ENCODE measurements around the gene C1QTNF4. TPM values are rescaled to one million over a fixed set of nuclear protein-coding genes. Genes with fewer than 3 reads are reported as not detected.
"Not testable (repeated sequence)": the region's sequence is repeated elsewhere in the genome, so short reads cannot be mapped to it uniquely, and the experiment has no call there.

Gene C1QTNF4
- total RNA-seq = 1 to 10 TPM in 3 of 4 donors, under 1 TPM in 1; 0.68 to 7.8 (median 1.8) TPM

DNA sequence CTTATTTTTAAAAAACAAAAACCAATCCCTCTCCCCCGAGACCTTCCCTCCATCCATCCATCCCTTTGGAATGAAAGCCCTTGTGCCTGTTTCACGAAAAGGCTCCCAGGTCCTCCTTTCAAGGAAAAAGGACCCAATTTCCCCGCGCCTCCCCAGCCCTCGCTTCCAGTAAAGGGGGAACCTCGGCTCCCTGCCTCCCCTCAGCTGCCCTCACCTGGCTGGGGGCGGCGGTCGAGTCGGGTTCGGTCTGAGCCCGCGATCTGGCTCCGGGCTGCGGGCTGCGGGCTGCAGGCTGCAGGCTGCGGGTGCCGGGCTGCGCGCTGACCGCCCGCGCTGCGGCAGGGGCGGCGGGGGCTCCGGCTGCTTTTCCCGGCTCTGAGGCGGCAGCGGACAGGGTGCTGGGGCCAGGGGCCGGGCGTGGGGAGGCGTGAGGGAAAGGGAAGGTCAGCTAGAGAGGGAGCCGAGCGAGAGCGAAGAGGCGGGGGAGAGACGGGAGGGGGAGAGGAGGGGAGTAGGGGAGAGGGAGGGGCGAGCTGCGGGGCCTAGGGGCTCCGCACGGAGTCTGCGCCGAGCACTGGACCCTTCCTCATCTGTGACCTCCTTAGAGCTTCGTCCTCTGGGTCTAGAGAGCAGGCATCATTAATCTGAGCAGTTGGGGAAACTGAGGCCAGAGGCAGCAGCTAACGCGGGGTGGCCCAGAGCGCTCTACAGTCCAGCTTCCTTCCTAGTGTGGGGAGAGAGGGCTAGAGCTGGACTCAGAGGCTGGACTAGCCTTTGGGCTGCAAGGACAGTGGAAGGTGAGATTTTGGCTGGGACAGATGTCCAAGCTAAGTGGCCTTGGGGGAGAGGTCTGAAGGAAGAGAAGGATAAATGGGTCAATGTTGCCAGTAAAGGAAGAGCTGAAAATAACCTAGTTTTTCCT, at the start of gene C1QTNF4:
C1QTNF4 (minus strand) TSS at position 478 of the 922 bp plus-strand sequence. CDS start 3,601 bp downstream, outside the sequence.
- H3K9me3 ChIP-seq = no peaks in the 10 kb centered on the region
- in situ Hi-C loops (cut with MboI; ENCODE audit: low pct_ligation_motif_present in 1 of 4, low pct_unique_long_range_greater_than_20kb in 1 of 4, low sequenced_read_pairs in 3 of 4) = no loop called here
- H3K4me3 ChIP-seq = peak within 1 kb of the TSS in 2 of 4 donors; percentile 10 to 32
- peaks cover 60% of the 10 kb centered on the region for H3K27me3 ChIP-seq
- WGBS, 2 donors (ENCODE audit: low coverage in 1 of 2) = 0 to 12% methylated on average over 2 to 39 of the region's 48 CpGs
- no peak for DNase-seq
- H3K4me1 ChIP-seq = peaks cover 0 to 19% (median 8%) of the 10 kb centered on the region in 4 donors
- no peak within 1 kb of the TSS for H3K27ac ChIP-seq
- no peaks in the 10 kb centered on the region for H3K36me3 ChIP-seq
- intact Hi-C loops (cut with DNase I; ENCODE audit: low total_unique reads) = no loop called here
- TF ChIP-seq, protein P1, sequence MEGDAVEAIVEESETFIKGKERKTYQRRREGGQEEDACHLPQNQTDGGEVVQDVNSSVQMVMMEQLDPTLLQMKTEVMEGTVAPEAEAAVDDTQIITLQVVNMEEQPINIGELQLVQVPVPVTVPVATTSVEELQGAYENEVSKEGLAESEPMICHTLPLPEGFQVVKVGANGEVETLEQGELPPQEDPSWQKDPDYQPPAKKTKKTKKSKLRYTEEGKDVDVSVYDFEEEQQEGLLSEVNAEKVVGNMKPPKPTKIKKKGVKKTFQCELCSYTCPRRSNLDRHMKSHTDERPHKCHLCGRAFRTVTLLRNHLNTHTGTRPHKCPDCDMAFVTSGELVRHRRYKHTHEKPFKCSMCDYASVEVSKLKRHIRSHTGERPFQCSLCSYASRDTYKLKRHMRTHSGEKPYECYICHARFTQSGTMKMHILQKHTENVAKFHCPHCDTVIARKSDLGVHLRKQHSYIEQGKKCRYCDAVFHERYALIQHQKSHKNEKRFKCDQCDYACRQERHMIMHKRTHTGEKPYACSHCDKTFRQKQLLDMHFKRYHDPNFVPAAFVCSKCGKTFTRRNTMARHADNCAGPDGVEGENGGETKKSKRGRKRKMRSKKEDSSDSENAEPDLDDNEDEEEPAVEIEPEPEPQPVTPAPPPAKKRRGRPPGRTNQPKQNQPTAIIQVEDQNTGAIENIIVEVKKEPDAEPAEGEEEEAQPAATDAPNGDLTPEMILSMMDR (IDR thresholded peaks at IDR 0.05) = no peak
- TF ChIP-seq POLR2AphosphoS5 (IDR thresholded peaks at IDR 0.05) (no peak), EP300 (IDR thresholded peaks at IDR 0.05; ENCODE audit: low read depth) (no peak), POLR2A (IDR thresholded peaks at IDR 0.05) (no peak)

DNA sequence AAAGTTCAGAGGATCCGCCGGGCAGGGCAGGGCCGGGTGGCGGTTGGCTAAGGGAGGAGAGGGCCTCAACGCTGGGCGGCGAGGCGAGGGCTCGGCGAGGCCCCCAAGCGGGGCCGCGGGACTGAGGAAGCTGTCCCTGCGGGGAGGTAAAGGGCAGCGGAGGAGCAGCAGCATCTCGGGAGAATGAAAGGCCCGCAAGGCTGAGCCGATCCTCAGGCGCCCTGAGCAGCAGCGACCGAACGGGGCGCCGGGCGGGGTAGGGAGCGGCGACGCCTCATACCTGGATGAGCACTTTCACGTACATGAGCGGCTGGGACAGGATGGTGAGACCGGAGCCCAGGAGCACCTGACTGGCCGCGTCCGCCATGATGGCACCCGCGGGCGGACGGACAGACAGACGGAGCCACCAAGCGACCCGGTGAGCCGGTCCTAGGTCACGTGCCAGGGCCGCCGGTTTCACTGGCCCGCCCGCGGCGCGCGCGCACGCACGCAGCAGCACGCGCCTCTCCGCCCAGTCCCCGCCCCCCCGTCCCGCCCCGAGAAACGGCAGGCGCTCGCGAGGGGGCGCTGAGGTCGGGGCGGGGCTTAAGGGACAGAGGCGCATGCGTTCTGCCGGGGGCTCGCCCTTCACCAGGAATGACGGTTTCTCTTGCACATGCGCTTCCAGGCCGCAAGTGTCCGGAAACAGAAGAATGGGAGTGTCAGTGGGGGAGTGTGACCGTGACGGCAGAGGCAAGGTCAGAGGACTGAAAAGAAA, 48.1 kb upstream of the C1QTNF4 start, which contains the start of gene MTCH2:
MTCH2 (minus strand) TSS at position 461 of the 757 bp plus-strand sequence; CDS start at position 367, 94 bp downstream.
- Histone ChIP-seq H3K27ac (peak within 1 kb of the TSS; percentile 93 to 98 (median 95)), H3K27me3 (no peaks in the 10 kb centered on the region), H3K36me3 (peaks cover 0 to 9% (median 0%) of the 10 kb centered on the region in 4 donors), H3K4me3 (peak within 1 kb of the TSS; percentile 64 to 81 (median 76)), H3K4me1 (peaks cover 8 to 21% (median 15%) of the 10 kb centered on the region in 4 donors), H3K9me3 (no peaks in the 10 kb centered on the region)
- in situ Hi-C loops (cut with MboI; ENCODE audit: low pct_ligation_motif_present in 1 of 4, low pct_unique_long_range_greater_than_20kb in 1 of 4, low sequenced_read_pairs in 3 of 4) (loop anchor here in 1 of 4 donors (10.0 kb wide), 1 partner anchor 73 kb away; the partner anchor contains the start of gene AGBL2), intact Hi-C loops (cut with DNase I; ENCODE audit: low total_unique reads) (no loop called here)
- peak; percentile 97 for DNase-seq
- 0 to 1% methylated on average over 5 to 49 of the region's 78 CpGs for WGBS, 2 donors (ENCODE audit: low coverage in 1 of 2)
- TF ChIP-seq EP300 (IDR thresholded peaks at IDR 0.05; ENCODE audit: low read depth) (peak; percentile 2), POLR2A (IDR thresholded peaks at IDR 0.05) (peak; percentile 83), POLR2AphosphoS5 (IDR thresholded peaks at IDR 0.05) (peak; percentile 72 to 90 (median 81))
- TF ChIP-seq, protein P1 (IDR thresholded peaks at IDR 0.05) = peak in 4 of 5 experiments; percentile 24 to 57 (median 46)

DNA sequence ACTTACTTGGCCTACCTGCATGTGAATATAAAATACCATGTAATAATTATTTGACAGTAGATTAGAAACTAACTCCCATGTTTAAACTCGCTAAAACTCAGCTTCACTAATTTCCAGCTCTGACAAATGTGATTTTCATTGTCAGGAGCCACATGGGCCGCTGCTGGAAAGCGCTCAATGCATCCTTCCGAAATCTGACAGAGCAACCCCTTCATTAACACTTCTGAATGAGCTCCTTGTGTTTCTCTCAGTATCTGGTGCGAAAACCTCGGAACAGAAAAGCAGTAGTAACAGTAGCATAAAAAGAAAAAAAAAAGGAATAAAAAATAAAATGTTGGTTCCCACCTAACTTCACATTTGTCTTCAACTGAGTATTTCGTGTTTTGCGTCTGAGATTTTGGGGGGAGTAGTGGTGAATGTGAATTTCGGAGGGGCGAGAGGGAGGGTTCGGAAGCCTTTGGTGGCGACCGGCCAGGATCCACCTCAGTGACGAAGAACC, 47.4 kb upstream of the C1QTNF4 start:
- Histone ChIP-seq H3K27me3 (no peaks in the 10 kb centered on the region), H3K9me3 (no peaks in the 10 kb centered on the region), H3K4me1 (peaks cover 8 to 21% (median 15%) of the 10 kb centered on the region in 4 donors), H3K36me3 (peaks cover 0 to 12% (median 0%) of the 10 kb centered on the region in 4 donors), H3K27ac (peak overlapping the region; percentile 93 to 98 (median 95)), H3K4me3 (peak overlapping the region; percentile 64 to 81 (median 76))
- in situ Hi-C loops (cut with MboI; ENCODE audit: low pct_ligation_motif_present in 1 of 4, low pct_unique_long_range_greater_than_20kb in 1 of 4, low sequenced_read_pairs in 3 of 4) = loop anchor here in 1 of 4 donors (10.0 kb wide), 1 partner anchor 73 kb away; the partner anchor contains the start of gene AGBL2
- intact Hi-C loops (cut with DNase I; ENCODE audit: low total_unique reads) = no loop called here
- 6 to 8% methylated on average over 11 to 13 of the region's 14 CpGs for WGBS, 2 donors (ENCODE audit: low coverage in 1 of 2)
- DNase-seq = no peak
- no peak for TF ChIP-seq POLR2AphosphoS5 (IDR thresholded peaks at IDR 0.05)
- TF ChIP-seq EP300 (IDR thresholded peaks at IDR 0.05; ENCODE audit: low read depth) = no peak
- no peak for TF ChIP-seq POLR2A (IDR thresholded peaks at IDR 0.05)

DNA sequence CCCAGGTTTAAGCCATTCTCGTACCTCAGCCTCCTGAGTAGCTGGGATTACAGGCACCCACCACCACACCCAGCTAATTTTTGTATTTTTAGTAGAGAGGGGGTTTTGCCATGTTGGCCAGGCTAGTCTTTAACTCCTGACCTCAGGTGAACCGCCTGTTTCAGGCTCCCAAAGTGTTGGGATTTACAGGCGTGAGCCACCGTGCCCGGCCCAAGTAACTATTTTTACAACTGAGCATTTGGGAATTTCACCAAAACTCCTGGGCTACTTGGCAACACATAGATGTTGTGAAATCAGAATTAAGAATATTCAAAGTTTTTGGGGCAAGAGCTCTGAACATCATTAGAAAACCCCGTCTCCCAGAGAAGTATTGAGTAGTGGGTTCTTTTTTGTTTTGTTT, 46.3 kb upstream of the C1QTNF4 start:
- H3K9me3 ChIP-seq; H3K27me3 ChIP-seq; DNase-seq; intact Hi-C loops (cut with DNase I; ENCODE audit: low total_unique reads); H3K4me3 ChIP-seq; H3K27ac ChIP-seq: not testable (repeated sequence)
- peaks cover 8 to 21% (median 15%) of the 10 kb centered on the region in 4 donors for H3K4me1 ChIP-seq
- peaks cover 0 to 12% (median under 1%) of the 10 kb centered on the region in 4 donors for H3K36me3 ChIP-seq
- in situ Hi-C loops (cut with MboI; ENCODE audit: low pct_ligation_motif_present in 1 of 4, low pct_unique_long_range_greater_than_20kb in 1 of 4, low sequenced_read_pairs in 3 of 4) = loop anchor here in 1 of 4 donors (10.0 kb wide), 1 partner anchor 74 kb away; the partner anchor contains the start of gene AGBL2
- 88 to 100% methylated on average over 2 to 6 of the region's 6 CpGs for WGBS, 2 donors (ENCODE audit: low coverage in 1 of 2)

DNA sequence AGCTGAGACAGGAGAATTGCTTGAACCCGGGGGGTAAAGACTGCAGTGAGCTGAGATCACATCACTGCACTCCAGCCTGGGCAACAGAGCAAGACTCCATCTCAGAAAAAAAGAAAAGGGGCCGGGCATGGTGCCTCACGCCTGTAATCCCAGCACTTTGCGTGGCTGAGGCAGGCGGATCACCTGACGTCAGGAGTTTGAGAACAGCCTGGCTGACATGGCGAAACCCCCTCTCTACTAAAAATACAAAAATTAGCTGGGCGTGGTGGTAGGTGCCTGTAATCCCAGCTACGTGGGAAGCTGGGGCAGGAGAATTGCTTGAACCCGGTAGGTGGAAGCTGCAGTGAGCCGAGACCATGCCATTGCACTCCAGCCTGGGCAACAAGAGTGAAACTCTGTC, 42.1 kb upstream of the C1QTNF4 start:
- H3K4me3 ChIP-seq; DNase-seq; H3K27me3 ChIP-seq; in situ Hi-C loops (cut with MboI; ENCODE audit: low pct_ligation_motif_present in 1 of 4, low pct_unique_long_range_greater_than_20kb in 1 of 4, low sequenced_read_pairs in 3 of 4); H3K27ac ChIP-seq; intact Hi-C loops (cut with DNase I; ENCODE audit: low total_unique reads); H3K9me3 ChIP-seq: not testable (repeated sequence)
- Histone ChIP-seq H3K36me3 (peaks cover 0 to 32% (median 16%) of the 10 kb centered on the region in 4 donors), H3K4me1 (peaks cover 3 to 11% (median 8%) of the 10 kb centered on the region in 4 donors)
- WGBS, 2 donors (ENCODE audit: low coverage in 1 of 2) = 95 to 96% methylated on average over 3 to 11 of the region's 11 CpGs

All from transverse colon (tissue), 4 donors.